HEK293T (cell line): ENCODE results near the gene NOSIP.

Experiments used
- BHLHE40 ChIP-seq: fragments of 450-650 bp; IDR thresholded peaks from 2 replicates; pipeline ENCODE4 v1.6.1; 2016; ENCODE audit warnings: mild to moderate bottlenecking, moderate library complexity, borderline replicate concordance
- ELF4 ChIP-seq: fragments of 450-650 bp; IDR thresholded peaks from 2 replicates; pipeline ENCODE4 v1.6.1; 2017; ENCODE audit warnings: antibody characterized with exemption
- LEF1 ChIP-seq: fragments of 450-650 bp; IDR thresholded peaks from 2 replicates; pipeline ENCODE4 v1.6.1; 2017; ENCODE audit warnings: mild to moderate bottlenecking, borderline replicate concordance
- NFRKB ChIP-seq: fragments of 450-650 bp; IDR thresholded peaks from 2 replicates; pipeline ENCODE4 v1.6.1; 2016; ENCODE audit warnings: mild to moderate bottlenecking, moderate library complexity
- SP1 ChIP-seq: fragments of 450-650 bp; IDR thresholded peaks from 2 replicates; pipeline ENCODE4 v1.6.1; 2017
- SUZ12 ChIP-seq: fragments of 450-650 bp; IDR thresholded peaks from 2 replicates; pipeline ENCODE4 v1.6.1; 2016; ENCODE audit warnings: mild to moderate bottlenecking
- TARDBP ChIP-seq: fragments of 450-650 bp; IDR thresholded peaks from 2 replicates; pipeline ENCODE4 v1.6.1; 2016
- ZNF384 ChIP-seq: fragments of 450-650 bp; IDR thresholded peaks from 2 replicates; pipeline ENCODE4 v1.6.1; 2016

DNA sequence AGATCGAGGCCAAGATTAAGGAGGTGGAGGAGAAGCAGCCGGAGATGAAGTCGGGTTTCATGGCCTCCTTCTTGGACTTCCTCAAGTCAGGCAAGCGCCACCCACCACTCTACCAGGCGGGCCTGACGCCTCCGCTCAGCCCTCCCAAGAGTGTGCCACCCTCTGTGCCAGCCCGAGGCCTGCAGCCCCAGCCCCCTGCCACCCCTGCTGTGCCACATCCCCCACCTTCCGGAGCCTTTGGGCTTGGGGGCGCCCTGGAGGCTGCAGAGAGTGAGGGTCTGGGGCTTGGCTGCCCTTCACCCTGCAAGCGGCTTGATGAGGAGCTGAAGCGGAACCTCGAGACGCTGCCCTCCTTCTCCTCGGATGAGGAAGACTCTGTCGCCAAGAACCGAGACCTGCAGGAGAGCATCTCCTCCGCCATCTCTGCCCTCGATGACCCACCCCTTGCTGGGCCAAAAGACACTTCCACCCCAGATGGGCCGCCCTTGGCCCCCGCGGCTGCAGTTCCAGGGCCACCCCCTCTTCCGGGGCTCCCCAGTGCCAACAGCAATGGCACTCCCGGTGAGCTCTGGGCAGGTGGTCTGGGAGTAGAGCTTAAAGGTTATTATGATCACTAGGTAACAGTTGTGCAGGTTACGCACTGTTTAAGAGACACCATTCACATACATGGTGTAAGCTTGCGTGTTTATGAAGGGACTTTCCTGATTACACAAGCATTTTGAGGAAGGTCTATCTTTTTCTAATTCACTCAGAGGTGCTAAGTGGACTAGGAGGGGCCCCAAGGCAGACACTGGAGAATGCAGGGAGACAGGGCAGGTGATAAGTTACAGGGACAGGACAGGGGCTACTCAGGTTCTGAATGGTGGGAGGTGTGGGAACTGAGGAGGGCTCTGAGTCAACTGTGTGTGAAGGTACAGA, 19.3 kb upstream of the NOSIP start:
- TF ChIP-seq SUZ12 (no peak), TARDBP (no peak), LEF1 (no peak), SP1 (no peak), NFRKB (no peak), ZNF384 (no peak), ELF4 (no peak), BHLHE40 (no peak)
